ENCODE measurements around the gene MYO7B.

The MYO7B gene

GRCh38 chr2:127564429-127565260, 29.2 kb downstream of the MYO7B start:
- no peaks in the 10 kb centered on the region for H3K36me3 ChIP-seq (ENCODE audit: insufficient read depth, low read length)
- H3K9ac ChIP-seq (ENCODE audit: insufficient read length), result no peak overlapping the region
- DNase-seq (ENCODE audit: low read depth, low spot score), result no peak
- no peak overlapping the region for H3K4me3 ChIP-seq
- H3K9me3 ChIP-seq (ENCODE audit: low read depth, low read length), result no peaks in the 10 kb centered on the region
- TF ChIP-seq EZH2 (IDR thresholded peaks at IDR 0.05) (no peak), POLR2AphosphoS5 (IDR thresholded peaks at IDR 0.05; ENCODE audit: borderline replicate concordance, low read depth, low read length) (no peak), FOXP2 (optimal IDR thresholded peaks at IDR 0.05; ENCODE audit: control extremely low read depth, extremely low read length, insufficient read depth) (no peak)
- H3K27ac ChIP-seq, result no peak overlapping the region

- Histone ChIP-seq H3K4me3 (no peak overlapping the region), H3K9me3 (ENCODE audit: low read depth, low read length) (no peaks in the 10 kb centered on the region), H3K36me3 (ENCODE audit: insufficient read depth, low read length) (no peaks in the 10 kb centered on the region), H3K9ac (ENCODE audit: insufficient read length) (no peak overlapping the region), H3K27ac (no peak overlapping the region)
- TF ChIP-seq POLR2AphosphoS5 (IDR thresholded peaks at IDR 0.05; ENCODE audit: borderline replicate concordance, low read depth, low read length), result no peak
- no peak for DNase-seq (ENCODE audit: low read depth, low spot score)
Observed at GRCh38 chr2:127565261-127566138, 30.0 kb downstream of the MYO7B start.

- no peak overlapping the region for H3K4me3 ChIP-seq
- no peaks in the 10 kb centered on the region for H3K9me3 ChIP-seq (ENCODE audit: low read depth, low read length)
- TF ChIP-seq FOXP2 (optimal IDR thresholded peaks at IDR 0.05; ENCODE audit: control extremely low read depth, extremely low read length, insufficient read depth) (no peak), EZH2 (IDR thresholded peaks at IDR 0.05) (no peak), POLR2AphosphoS5 (IDR thresholded peaks at IDR 0.05; ENCODE audit: borderline replicate concordance, low read depth, low read length) (no peak)
- no peak overlapping the region for H3K9ac ChIP-seq (ENCODE audit: insufficient read length)
- no peak for DNase-seq (ENCODE audit: low read depth, low spot score)
- no peaks in the 10 kb centered on the region for H3K36me3 ChIP-seq (ENCODE audit: insufficient read depth, low read length)
- no peak overlapping the region for H3K27ac ChIP-seq
Observed at GRCh38 chr2:127566139-127566417, 30.6 kb downstream of the MYO7B start.

- no peak overlapping the region for H3K27ac ChIP-seq
- no peaks in the 10 kb centered on the region for H3K36me3 ChIP-seq (ENCODE audit: insufficient read depth, low read length)
- TF ChIP-seq FOXP2 (optimal IDR thresholded peaks at IDR 0.05; ENCODE audit: control extremely low read depth, extremely low read length, insufficient read depth) (no peak), POLR2AphosphoS5 (IDR thresholded peaks at IDR 0.05; ENCODE audit: borderline replicate concordance, low read depth, low read length) (no peak), EZH2 (IDR thresholded peaks at IDR 0.05) (no peak)
- H3K9me3 ChIP-seq (ENCODE audit: low read depth, low read length), result no peaks in the 10 kb centered on the region
- H3K4me3 ChIP-seq, result no peak overlapping the region
- no peak overlapping the region for H3K9ac ChIP-seq (ENCODE audit: insufficient read length)
- no peak for DNase-seq (ENCODE audit: low read depth, low spot score)
Observed at GRCh38 chr2:127566576-127566975, 31.1 kb downstream of the MYO7B start.

GRCh38 chr2:127567351-127567854, 31.9 kb downstream of the MYO7B start:
- H3K9ac ChIP-seq (ENCODE audit: insufficient read length), result no peak overlapping the region
- no peak overlapping the region for H3K4me3 ChIP-seq
- no peaks in the 10 kb centered on the region for H3K9me3 ChIP-seq (ENCODE audit: low read depth, low read length)
- TF ChIP-seq FOXP2 (optimal IDR thresholded peaks at IDR 0.05; ENCODE audit: control extremely low read depth, extremely low read length, insufficient read depth), result no peak
- TF ChIP-seq POLR2AphosphoS5 (IDR thresholded peaks at IDR 0.05; ENCODE audit: borderline replicate concordance, low read depth, low read length), result no peak
- no peak for TF ChIP-seq EZH2 (IDR thresholded peaks at IDR 0.05)
- no peaks in the 10 kb centered on the region for H3K36me3 ChIP-seq (ENCODE audit: insufficient read depth, low read length)
- no peak for DNase-seq (ENCODE audit: low read depth, low spot score)
- no peak overlapping the region for H3K27ac ChIP-seq

- no peak for DNase-seq (ENCODE audit: low read depth, low spot score)
- TF ChIP-seq FOXP2 (optimal IDR thresholded peaks at IDR 0.05; ENCODE audit: control extremely low read depth, extremely low read length, insufficient read depth) (no peak), EZH2 (IDR thresholded peaks at IDR 0.05) (no peak), POLR2AphosphoS5 (IDR thresholded peaks at IDR 0.05; ENCODE audit: borderline replicate concordance, low read depth, low read length) (no peak)
- Histone ChIP-seq H3K9ac (ENCODE audit: insufficient read length) (no peak overlapping the region), H3K36me3 (ENCODE audit: insufficient read depth, low read length) (no peaks in the 10 kb centered on the region), H3K27ac (no peak overlapping the region), H3K9me3 (ENCODE audit: low read depth, low read length) (no peaks in the 10 kb centered on the region), H3K4me3 (no peak overlapping the region)
Observed at GRCh38 chr2:127568128-127568527, 32.6 kb downstream of the MYO7B start.

- no peaks in the 10 kb centered on the region for H3K36me3 ChIP-seq (ENCODE audit: insufficient read depth, low read length)
- no peak overlapping the region for H3K4me3 ChIP-seq
- TF ChIP-seq POLR2AphosphoS5 (IDR thresholded peaks at IDR 0.05; ENCODE audit: borderline replicate concordance, low read depth, low read length) (no peak), EZH2 (IDR thresholded peaks at IDR 0.05) (no peak), FOXP2 (optimal IDR thresholded peaks at IDR 0.05; ENCODE audit: control extremely low read depth, extremely low read length, insufficient read depth) (no peak)
- H3K27ac ChIP-seq, result no peak overlapping the region
- no peaks in the 10 kb centered on the region for H3K9me3 ChIP-seq (ENCODE audit: low read depth, low read length)
- no peak for DNase-seq (ENCODE audit: low read depth, low spot score)
- no peak overlapping the region for H3K9ac ChIP-seq (ENCODE audit: insufficient read length)
Observed at GRCh38 chr2:127569666-127570065, 34.2 kb downstream of the MYO7B start.

Data from SK-N-MC (cell line).